ENCODE results near the gene CCDC177.
"Not testable (repeated sequence)": the region's sequence is repeated elsewhere in the genome, so short reads cannot be mapped to it uniquely, and the experiment has no call there.

The CCDC177 gene

DNA sequence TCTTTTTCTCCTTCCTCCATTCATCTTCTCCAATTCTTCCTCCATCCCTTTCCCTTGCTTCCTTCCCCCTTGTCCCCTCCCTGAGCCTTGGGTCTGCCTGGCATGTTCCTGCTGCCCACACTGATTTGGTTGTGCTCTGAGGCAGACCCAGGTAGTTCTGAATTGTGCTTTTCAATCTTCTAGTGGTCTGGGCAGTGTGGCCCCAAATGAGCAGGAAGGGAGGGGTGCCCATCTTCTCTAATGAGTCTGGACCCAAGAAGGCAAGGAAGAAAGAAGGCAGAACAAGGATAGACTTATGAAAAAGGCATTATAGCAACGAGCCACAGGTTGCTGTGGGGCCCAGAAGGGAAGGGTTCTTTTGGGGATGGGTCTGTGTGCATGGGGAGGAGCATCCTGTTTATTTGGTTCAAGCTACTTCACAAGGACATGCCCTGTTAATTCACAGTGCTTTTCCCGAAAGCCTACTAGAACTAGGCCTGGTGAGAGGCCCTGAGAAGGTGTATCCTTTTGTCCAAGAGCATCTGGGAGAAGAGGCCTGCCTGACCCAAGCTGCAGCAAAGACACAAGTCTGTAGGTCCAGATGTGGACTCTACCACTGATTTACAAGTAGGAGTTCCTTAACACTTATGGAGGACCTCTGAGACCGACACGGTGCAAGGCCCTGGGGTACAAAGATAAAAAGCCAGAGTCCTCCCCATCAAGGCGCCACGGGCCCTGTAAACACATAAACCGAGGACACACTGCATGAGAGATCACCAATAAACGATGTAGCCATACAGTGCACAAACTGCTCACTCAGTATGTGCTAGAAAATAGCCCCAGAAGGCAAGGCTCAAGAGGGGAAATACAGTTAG lies 35.6 kb upstream of the CCDC177 start:
- TF ChIP-seq, protein P1, sequence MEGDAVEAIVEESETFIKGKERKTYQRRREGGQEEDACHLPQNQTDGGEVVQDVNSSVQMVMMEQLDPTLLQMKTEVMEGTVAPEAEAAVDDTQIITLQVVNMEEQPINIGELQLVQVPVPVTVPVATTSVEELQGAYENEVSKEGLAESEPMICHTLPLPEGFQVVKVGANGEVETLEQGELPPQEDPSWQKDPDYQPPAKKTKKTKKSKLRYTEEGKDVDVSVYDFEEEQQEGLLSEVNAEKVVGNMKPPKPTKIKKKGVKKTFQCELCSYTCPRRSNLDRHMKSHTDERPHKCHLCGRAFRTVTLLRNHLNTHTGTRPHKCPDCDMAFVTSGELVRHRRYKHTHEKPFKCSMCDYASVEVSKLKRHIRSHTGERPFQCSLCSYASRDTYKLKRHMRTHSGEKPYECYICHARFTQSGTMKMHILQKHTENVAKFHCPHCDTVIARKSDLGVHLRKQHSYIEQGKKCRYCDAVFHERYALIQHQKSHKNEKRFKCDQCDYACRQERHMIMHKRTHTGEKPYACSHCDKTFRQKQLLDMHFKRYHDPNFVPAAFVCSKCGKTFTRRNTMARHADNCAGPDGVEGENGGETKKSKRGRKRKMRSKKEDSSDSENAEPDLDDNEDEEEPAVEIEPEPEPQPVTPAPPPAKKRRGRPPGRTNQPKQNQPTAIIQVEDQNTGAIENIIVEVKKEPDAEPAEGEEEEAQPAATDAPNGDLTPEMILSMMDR (IDR thresholded peaks at IDR 0.05) = no peak
- Histone ChIP-seq H3K27me3 (no peaks in the 10 kb centered on the region), H3K4me3 (peak overlapping the region; percentile 83 to 91), H3K27ac (peak overlapping the region; percentile 92 to 97), H3K4me1 (peaks cover 0 to 40% (median 32%) of the 10 kb centered on the region in 4 donors), H3K36me3 (no peaks in the 10 kb centered on the region), H3K9me3 (no peaks in the 10 kb centered on the region)
- no peak for DNase-seq
- intact Hi-C loops (cut with DNase I; ENCODE audit: low total_unique reads) = loop anchor here (10.0 kb wide), 1 partner anchor 55 kb away; no protein-coding TSS in a partner anchor

- H3K4me3 ChIP-seq = no peak overlapping the region
- no peaks in the 10 kb centered on the region for H3K9me3 ChIP-seq
- TF ChIP-seq, protein P1 (IDR thresholded peaks at IDR 0.05) = no peak
- peaks cover 0 to 12% (median 8%) of the 10 kb centered on the region in 4 donors for H3K4me1 ChIP-seq
- no peaks in the 10 kb centered on the region for H3K27me3 ChIP-seq
- intact Hi-C loops (cut with DNase I; ENCODE audit: low total_unique reads) = no loop called here
- H3K36me3 ChIP-seq = no peaks in the 10 kb centered on the region
- H3K27ac ChIP-seq = no peak overlapping the region
- no peak for DNase-seq
Measured at GRCh38 chr14:69606258-69607184, 31.9 kb upstream of the CCDC177 start.

- intact Hi-C loops (cut with DNase I; ENCODE audit: low total_unique reads) = no loop called here
- Histone ChIP-seq H3K9me3 (no peaks in the 10 kb centered on the region), H3K36me3 (no peaks in the 10 kb centered on the region), H3K27me3 (no peaks in the 10 kb centered on the region), H3K4me3 (no peak overlapping the region), H3K27ac (no peak overlapping the region), H3K4me1 (peaks cover 0 to 9% (median 5%) of the 10 kb centered on the region in 4 donors)
- DNase-seq = no peak
- TF ChIP-seq, protein P1 (IDR thresholded peaks at IDR 0.05) = no peak
Measured at GRCh38 chr14:69605738-69606137, 31.1 kb upstream of the CCDC177 start.

- Histone ChIP-seq H3K4me3 (no peak overlapping the region), H3K4me1 (no peaks in the 10 kb centered on the region), H3K27ac (no peak overlapping the region), H3K36me3 (no peaks in the 10 kb centered on the region), H3K9me3 (no peaks in the 10 kb centered on the region), H3K27me3 (no peaks in the 10 kb centered on the region)
- TF ChIP-seq, protein P1 (IDR thresholded peaks at IDR 0.05) = no peak
- intact Hi-C loops (cut with DNase I; ENCODE audit: low total_unique reads) = no loop called here
- DNase-seq = no peak
Measured at GRCh38 chr14:69600304-69600891, 25.7 kb upstream of the CCDC177 start.

DNA sequence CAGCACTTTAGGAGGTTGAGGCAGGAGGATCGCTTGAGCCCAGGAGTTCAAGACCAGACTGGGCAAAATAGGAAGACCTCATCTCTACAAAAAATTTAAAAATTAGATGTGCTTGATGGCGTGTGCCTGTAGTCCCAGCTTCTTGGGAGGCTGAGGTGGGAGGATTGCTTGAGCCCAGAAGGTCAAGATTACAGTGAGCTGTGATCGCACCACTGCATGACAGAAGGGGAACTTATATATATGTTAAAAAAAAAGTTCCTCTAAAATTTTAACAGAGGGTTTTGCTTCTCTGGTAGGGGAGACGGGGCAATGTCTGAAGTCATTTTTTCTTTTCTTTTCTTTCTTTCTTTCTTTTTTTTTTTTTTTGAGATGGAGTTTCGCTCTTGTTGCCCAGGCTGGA lies 24.8 kb upstream of the CCDC177 start:
- H3K27me3 ChIP-seq; H3K4me3 ChIP-seq; H3K9me3 ChIP-seq; intact Hi-C loops (cut with DNase I; ENCODE audit: low total_unique reads); H3K36me3 ChIP-seq; DNase-seq; H3K4me1 ChIP-seq; H3K27ac ChIP-seq: not testable (repeated sequence)
